Lung (tissue), 12 donors: Measurements from ENCODE around the gene TMEM150C. TPM values are rescaled to one million over a fixed set of nuclear protein-coding genes. Genes with fewer than 3 reads are reported as not detected.

Experiments used
- ATAC-seq: fragments of 200-7000 bp; cut with Tn5 transposase; one replicate; pipeline ENCODE4 v1.9.1; 2020; ENCODE audit warnings: moderate number of reproducible peaks; ENCODE audit not compliant: insufficient read depth, low FRiP score
- DNase-seq, 3 donors: peaks; one replicate each; pipeline ENCODE4 v3.0.0-alpha.2; 2013 to 2017
- H3K27ac ChIP-seq, 2 donors: one replicate each; pipeline ENCODE4 v1.5.1; 2013; ENCODE audit warnings: mild to moderate bottlenecking in 2 of 2, moderate library complexity in 2 of 2, control low read depth in 1 of 2, inconsistent platforms in 1 of 2, low read depth in 1 of 2, low read length in 1 of 2
- H3K27me3 ChIP-seq, 3 donors: one replicate each; pipeline ENCODE4 v1.5.1; 2013; ENCODE audit warnings: low read length in 2 of 3; ENCODE audit not compliant: control insufficient read depth in 3 of 3, insufficient read depth in 3 of 3
- H3K36me3 ChIP-seq, 4 donors: one replicate each; pipeline ENCODE4 v1.5.1; 2013; ENCODE audit warnings: low read length in 4 of 4, mild to moderate bottlenecking in 1 of 4, moderate library complexity in 1 of 4; ENCODE audit not compliant: control insufficient read depth in 4 of 4, insufficient read depth in 4 of 4
- H3K4me1 ChIP-seq, 5 donors: one replicate each; pipeline ENCODE4 v1.5.1; 2013; ENCODE audit warnings: low read length in 5 of 5, mild to moderate bottlenecking in 2 of 5, moderate library complexity in 1 of 5; ENCODE audit not compliant: control insufficient read depth in 5 of 5, insufficient read depth in 5 of 5
- H3K4me3 ChIP-seq: one replicate; pipeline ENCODE4 v1.5.1; 2013; ENCODE audit warnings: mild to moderate bottlenecking, control low read depth, moderate library complexity
- H3K9ac ChIP-seq, 2 donors: one replicate each; pipeline ENCODE4 v1.5.1; 2013; ENCODE audit warnings: low read length in 2 of 2, control low read depth in 1 of 2; ENCODE audit not compliant: insufficient read depth in 1 of 2
- H3K9me3 ChIP-seq, 4 donors: one replicate each; pipeline ENCODE4 v1.5.1; 2013; ENCODE audit warnings: low read length in 3 of 4, mild to moderate bottlenecking in 1 of 4, moderate library complexity in 1 of 4; ENCODE audit not compliant: control insufficient read depth in 4 of 4, insufficient read depth in 3 of 4
- CTCF ChIP-seq: IDR thresholded peaks from 2 replicates; pipeline ENCODE4 v1.5.1; 2012; ENCODE audit warnings: mild to moderate bottlenecking; ENCODE audit errors: control extremely low read depth, extremely low read depth
- WGBS, 2 donors: extraction: QIAGEN DNeasy Blood & Tissue Kit; methylation state at CpG; one replicate each; pipeline ENCODE4 v1.1.7; 2013; 5-methylcytosine and 5-hydroxymethylcytosine counted together
- polyA plus RNA-seq, 2 donors: library from polyadenylated mRNA; stranded (reverse); fragments of 200-250 nt; gene quantifications; one replicate each; pipeline ENCODE4 v1.2.1, GENCODE V29; 2013
- total RNA-seq, 2 donors: library from RNA; depleted of rRNA in 1 of 2; stranded (reverse); fragments of >200 nt in 1 of 2; gene quantifications; one replicate each; pipeline ENCODE4 v1.2.1, GENCODE V29; 2014 to 2021
- donor health status: control.
- donor health status: control.
- donor health status: Bipolar disorder and iron deficiency.
- donor health status: healthy.
- donor health status: DM: yes; HTN: yes; CAD: no.

The TMEM150C gene
- total and polyA plus RNA-seq, 4 donors, result 2.5 to 10.4 (median 4.2) TPM

DNA sequence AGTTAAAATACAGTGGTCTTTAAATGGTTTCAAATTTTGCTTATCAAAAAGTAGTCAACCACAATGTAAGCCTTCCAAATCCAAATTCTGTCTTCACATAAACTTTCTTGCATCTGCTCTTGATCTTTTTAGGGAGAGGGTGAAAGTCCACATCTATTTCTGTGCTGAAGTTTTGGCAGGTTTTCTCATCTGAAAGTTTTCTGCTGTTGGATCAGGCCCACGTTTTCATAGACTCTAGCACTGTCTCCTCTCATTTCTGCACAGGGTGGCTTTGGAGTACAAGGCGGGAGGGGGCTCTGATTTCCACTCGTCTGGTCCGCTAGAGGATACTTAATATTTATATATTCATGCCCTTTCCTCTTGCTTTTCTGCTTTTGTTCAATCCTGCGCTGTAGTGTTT lies 18.1 kb upstream of the TMEM150C start:
- TF ChIP-seq CTCF, result no peak
- Histone ChIP-seq H3K9ac (no peak overlapping the region), H3K4me3 (no peak overlapping the region), H3K4me1 (peaks cover 0 to 16% (median 4%) of the 10 kb centered on the region in 5 donors), H3K27ac (no peak overlapping the region), H3K9me3 (no peaks in the 10 kb centered on the region), H3K27me3 (no peaks in the 10 kb centered on the region), H3K36me3 (no peaks in the 10 kb centered on the region)
- ATAC-seq (no peak), DNase-seq (no peak)
- 89 to 92% methylated on average over 5 of the region's 5 CpGs for WGBS, 2 donors

- ATAC-seq (no peak), DNase-seq (no peak)
- no peak for TF ChIP-seq CTCF
- H3K36me3 ChIP-seq, result no peaks in the 10 kb centered on the region
- 87 to 97% methylated on average over 2 of the region's 2 CpGs for WGBS, 2 donors
- no peak overlapping the region for H3K9ac ChIP-seq
- no peaks in the 10 kb centered on the region for H3K9me3 ChIP-seq
- no peak overlapping the region for H3K27ac ChIP-seq
- H3K27me3 ChIP-seq, result no peaks in the 10 kb centered on the region
- peaks cover 0 to 6% (median 0%) of the 10 kb centered on the region in 5 donors for H3K4me1 ChIP-seq
- no peak overlapping the region for H3K4me3 ChIP-seq
Measured at GRCh38 chr4:82578935-82579334, 17.1 kb upstream of the TMEM150C start.

GRCh38 chr4:82577451-82577850 lies 15.7 kb upstream of the TMEM150C start:
- H3K27ac ChIP-seq, result no peak overlapping the region
- H3K4me1 ChIP-seq, result no peaks in the 10 kb centered on the region
- no peak overlapping the region for H3K9ac ChIP-seq
- H3K4me3 ChIP-seq, result no peak overlapping the region
- no peaks in the 10 kb centered on the region for H3K9me3 ChIP-seq
- TF ChIP-seq CTCF, result no peak
- 78 to 82% methylated on average over 1 of the region's 1 CpG for WGBS, 2 donors
- no peak for ATAC-seq
- no peaks in the 10 kb centered on the region for H3K36me3 ChIP-seq
- H3K27me3 ChIP-seq, result no peaks in the 10 kb centered on the region
- DNase-seq, result no peak

DNA sequence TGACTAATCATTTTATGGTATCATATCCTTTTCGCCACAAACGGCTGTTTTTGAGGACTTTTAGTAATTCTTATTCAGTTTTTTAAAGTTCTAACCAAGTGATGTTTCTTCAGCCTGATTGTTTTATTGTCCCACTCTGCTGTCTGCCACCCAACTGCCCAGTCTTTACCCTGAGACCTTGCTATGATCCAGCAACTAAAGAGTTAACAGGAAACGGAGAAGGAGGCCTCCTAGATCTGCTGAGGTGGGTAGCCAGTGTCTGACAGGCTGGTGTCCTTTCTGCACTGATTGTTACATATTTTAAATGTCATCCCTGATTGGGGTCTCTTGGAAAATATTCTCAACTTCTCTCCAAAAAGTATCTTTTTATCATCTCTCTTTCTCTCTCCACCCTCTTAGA lies 7.9 kb upstream of the TMEM150C start:
- H3K4me1 ChIP-seq, result no peaks in the 10 kb centered on the region
- no peak for ATAC-seq
- H3K36me3 ChIP-seq, result no peaks in the 10 kb centered on the region
- TF ChIP-seq CTCF, result no peak
- WGBS, 2 donors, result 63 to 66% methylated on average over 3 of the region's 3 CpGs
- H3K9ac ChIP-seq, result no peak overlapping the region
- no peaks in the 10 kb centered on the region for H3K9me3 ChIP-seq
- H3K27ac ChIP-seq, result no peak overlapping the region
- H3K27me3 ChIP-seq, result no peaks in the 10 kb centered on the region
- no peak for DNase-seq
- no peak overlapping the region for H3K4me3 ChIP-seq
